GM12873 (cell line): ENCODE data around the gene CHI3L1.

Experiments used
- CTCF ChIP-seq: IDR thresholded peaks from 2 replicates; pipeline ENCODE4 v1.5.1; 2012; ENCODE audit warnings: low read depth, mild to moderate bottlenecking, moderate library complexity, low read length, control low read depth; ENCODE audit not compliant: insufficient read depth; ENCODE audit errors: missing control alignments

CHI3L1 gene

GRCh38 chr1:203151362-203152157 is 34.9 kb downstream of the CHI3L1 start:
- no peak for TF ChIP-seq CTCF

- TF ChIP-seq CTCF = no peak
Measured at GRCh38 chr1:203150511-203151297, 35.8 kb downstream of the CHI3L1 start.

- TF ChIP-seq CTCF = no peak
Measured at GRCh38 chr1:203149188-203149840, 37.2 kb downstream of the CHI3L1 start.

GRCh38 chr1:203148579-203148978 is 37.9 kb downstream of the CHI3L1 start:
- TF ChIP-seq CTCF = no peak

- peak; percentile 70 for TF ChIP-seq CTCF
Measured at GRCh38 chr1:203148127-203148526, 38.4 kb downstream of the CHI3L1 start.

- TF ChIP-seq CTCF = no peak
Measured at GRCh38 chr1:203147376-203147775, 39.1 kb downstream of the CHI3L1 start.

- TF ChIP-seq CTCF = no peak
Measured at GRCh38 chr1:203146537-203146936, 40.0 kb downstream of the CHI3L1 start.
